Measurements from ENCODE around the gene GNA15. TPM values are rescaled to one million over a fixed set of nuclear protein-coding genes. Genes with fewer than 3 reads are reported as not detected.

The GNA15 gene
- total RNA-seq, 1 experiment from 2014 or later, result 0.22 TPM

DNA sequence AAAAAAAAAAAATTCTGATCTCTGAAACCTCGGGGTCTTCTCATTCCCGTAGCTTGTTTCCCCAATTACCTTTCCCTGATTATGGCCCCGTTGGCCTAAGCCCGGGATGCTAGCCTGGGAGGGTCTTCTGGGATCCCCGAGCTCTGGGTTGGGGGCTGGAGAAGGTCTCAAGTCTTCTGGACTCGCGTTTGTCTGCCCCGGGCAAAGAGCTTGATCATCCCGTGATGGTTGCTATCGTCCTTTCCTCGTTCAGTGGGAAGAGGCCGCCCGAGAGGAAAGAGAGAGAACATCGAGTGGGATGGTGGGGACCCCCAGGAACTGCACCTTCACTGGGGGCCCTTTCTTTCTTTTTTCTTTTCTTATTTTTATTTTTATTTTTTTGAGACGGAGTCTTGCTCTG lies 2.4 kb downstream of the GNA15 start (continued):
- TF ChIP-seq, protein P1, sequence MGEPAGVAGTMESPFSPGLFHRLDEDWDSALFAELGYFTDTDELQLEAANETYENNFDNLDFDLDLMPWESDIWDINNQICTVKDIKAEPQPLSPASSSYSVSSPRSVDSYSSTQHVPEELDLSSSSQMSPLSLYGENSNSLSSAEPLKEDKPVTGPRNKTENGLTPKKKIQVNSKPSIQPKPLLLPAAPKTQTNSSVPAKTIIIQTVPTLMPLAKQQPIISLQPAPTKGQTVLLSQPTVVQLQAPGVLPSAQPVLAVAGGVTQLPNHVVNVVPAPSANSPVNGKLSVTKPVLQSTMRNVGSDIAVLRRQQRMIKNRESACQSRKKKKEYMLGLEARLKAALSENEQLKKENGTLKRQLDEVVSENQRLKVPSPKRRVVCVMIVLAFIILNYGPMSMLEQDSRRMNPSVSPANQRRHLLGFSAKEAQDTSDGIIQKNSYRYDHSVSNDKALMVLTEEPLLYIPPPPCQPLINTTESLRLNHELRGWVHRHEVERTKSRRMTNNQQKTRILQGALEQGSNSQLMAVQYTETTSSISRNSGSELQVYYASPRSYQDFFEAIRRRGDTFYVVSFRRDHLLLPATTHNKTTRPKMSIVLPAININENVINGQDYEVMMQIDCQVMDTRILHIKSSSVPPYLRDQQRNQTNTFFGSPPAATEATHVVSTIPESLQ (CRISPR knock-in tag; IDR thresholded peaks at IDR 0.05), result no peak
- no peak for TF ChIP-seq NR1H2 (CRISPR knock-in tag; IDR thresholded peaks at IDR 0.05)
- TF ChIP-seq, protein P2, sequence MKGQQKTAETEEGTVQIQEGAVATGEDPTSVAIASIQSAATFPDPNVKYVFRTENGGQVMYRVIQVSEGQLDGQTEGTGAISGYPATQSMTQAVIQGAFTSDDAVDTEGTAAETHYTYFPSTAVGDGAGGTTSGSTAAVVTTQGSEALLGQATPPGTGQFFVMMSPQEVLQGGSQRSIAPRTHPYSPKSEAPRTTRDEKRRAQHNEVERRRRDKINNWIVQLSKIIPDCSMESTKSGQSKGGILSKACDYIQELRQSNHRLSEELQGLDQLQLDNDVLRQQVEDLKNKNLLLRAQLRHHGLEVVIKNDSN (CRISPR knock-in tag; IDR thresholded peaks at IDR 0.05), result no peak
- no peak for TF ChIP-seq ZNF121 (CRISPR knock-in tag; IDR thresholded peaks at IDR 0.05)
- no peak for TF ChIP-seq KAT7 (CRISPR knock-in tag; IDR thresholded peaks at IDR 0.05; ENCODE audit: borderline replicate concordance)
- TF ChIP-seq ZNF671 (CRISPR knock-in tag; IDR thresholded peaks at IDR 0.05), result no peak
- no peak for TF ChIP-seq ZNF416 (CRISPR knock-in tag; IDR thresholded peaks at IDR 0.05)

DNA sequence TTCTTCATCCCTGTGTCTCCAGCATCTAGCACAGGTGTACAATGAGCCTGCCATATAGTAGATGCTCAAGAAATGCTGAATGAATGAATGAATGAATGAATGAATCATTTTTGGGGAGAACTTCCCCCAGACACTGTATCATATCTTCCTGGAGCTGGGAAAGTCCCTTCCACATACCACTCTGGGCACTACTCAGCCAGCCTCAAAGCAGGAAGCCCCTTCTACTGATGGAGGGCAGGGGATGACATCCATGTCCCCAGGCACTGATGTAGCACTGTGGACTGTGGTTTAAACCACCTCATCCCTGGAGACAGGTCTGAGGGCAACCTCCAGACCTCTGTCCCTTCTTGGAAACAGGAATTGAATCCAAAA lies 4.8 kb downstream of the GNA15 start:
- ATAC-seq (no peak), DNase-seq (ENCODE audit: low spot score) (no peak)
- H3K27me3 Mint-ChIP-seq (ENCODE audit: low read depth), result no peaks in the 10 kb centered on the region; the same call in 1 of the 2 replicates
- ChIA-PET POLR2A (no interaction called here), CTCF (interaction anchor here (0.7 to 3.4 kb wide), 4 partner anchors 14 to 190 kb away, joined by 3 to 15 read pairs (median 6); no protein-coding TSS in a partner anchor)
- H3K4me1 Mint-ChIP-seq, result no peaks in the 10 kb centered on the region
- H3K9me3 Mint-ChIP-seq, result no peaks in the 10 kb centered on the region
- TF ChIP-seq TEAD1 (CRISPR knock-in tag; IDR thresholded peaks at IDR 0.05) (no peak), ZNF219 (CRISPR knock-in tag; IDR thresholded peaks at IDR 0.05; ENCODE audit: borderline replicate concordance) (no peak), NR1H2 (CRISPR knock-in tag; IDR thresholded peaks at IDR 0.05) (no peak), SMAD4 (CRISPR knock-in tag; IDR thresholded peaks at IDR 0.05) (no peak), ZNF423 (CRISPR knock-in tag; IDR thresholded peaks at IDR 0.05) (no peak), PRRX2 (CRISPR knock-in tag; IDR thresholded peaks at IDR 0.05) (no peak), ZNF416 (CRISPR knock-in tag; IDR thresholded peaks at IDR 0.05) (no peak)
- TF ChIP-seq, protein P3, sequence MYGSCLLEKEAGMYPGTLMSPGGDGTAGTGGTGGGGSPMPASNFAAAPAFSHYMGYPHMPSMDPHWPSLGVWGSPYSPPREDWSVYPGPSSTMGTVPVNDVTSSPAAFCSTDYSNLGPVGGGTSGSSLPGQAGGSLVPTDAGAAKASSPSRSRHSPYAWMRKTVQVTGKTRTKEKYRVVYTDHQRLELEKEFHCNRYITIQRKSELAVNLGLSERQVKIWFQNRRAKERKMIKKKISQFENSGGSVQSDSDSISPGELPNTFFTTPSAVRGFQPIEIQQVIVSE (CRISPR knock-in tag; IDR thresholded peaks at IDR 0.05; ENCODE audit: borderline replicate concordance), result no peak
- TF ChIP-seq, protein P4, sequence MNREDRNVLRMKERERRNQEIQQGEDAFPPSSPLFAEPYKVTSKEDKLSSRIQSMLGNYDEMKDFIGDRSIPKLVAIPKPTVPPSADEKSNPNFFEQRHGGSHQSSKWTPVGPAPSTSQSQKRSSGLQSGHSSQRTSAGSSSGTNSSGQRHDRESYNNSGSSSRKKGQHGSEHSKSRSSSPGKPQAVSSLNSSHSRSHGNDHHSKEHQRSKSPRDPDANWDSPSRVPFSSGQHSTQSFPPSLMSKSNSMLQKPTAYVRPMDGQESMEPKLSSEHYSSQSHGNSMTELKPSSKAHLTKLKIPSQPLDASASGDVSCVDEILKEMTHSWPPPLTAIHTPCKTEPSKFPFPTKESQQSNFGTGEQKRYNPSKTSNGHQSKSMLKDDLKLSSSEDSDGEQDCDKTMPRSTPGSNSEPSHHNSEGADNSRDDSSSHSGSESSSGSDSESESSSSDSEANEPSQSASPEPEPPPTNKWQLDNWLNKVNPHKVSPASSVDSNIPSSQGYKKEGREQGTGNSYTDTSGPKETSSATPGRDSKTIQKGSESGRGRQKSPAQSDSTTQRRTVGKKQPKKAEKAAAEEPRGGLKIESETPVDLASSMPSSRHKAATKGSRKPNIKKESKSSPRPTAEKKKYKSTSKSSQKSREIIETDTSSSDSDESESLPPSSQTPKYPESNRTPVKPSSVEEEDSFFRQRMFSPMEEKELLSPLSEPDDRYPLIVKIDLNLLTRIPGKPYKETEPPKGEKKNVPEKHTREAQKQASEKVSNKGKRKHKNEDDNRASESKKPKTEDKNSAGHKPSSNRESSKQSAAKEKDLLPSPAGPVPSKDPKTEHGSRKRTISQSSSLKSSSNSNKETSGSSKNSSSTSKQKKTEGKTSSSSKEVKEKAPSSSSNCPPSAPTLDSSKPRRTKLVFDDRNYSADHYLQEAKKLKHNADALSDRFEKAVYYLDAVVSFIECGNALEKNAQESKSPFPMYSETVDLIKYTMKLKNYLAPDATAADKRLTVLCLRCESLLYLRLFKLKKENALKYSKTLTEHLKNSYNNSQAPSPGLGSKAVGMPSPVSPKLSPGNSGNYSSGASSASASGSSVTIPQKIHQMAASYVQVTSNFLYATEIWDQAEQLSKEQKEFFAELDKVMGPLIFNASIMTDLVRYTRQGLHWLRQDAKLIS (CRISPR knock-in tag; IDR thresholded peaks at IDR 0.05; ENCODE audit: borderline replicate concordance), result no peak
- TF ChIP-seq, protein P5, sequence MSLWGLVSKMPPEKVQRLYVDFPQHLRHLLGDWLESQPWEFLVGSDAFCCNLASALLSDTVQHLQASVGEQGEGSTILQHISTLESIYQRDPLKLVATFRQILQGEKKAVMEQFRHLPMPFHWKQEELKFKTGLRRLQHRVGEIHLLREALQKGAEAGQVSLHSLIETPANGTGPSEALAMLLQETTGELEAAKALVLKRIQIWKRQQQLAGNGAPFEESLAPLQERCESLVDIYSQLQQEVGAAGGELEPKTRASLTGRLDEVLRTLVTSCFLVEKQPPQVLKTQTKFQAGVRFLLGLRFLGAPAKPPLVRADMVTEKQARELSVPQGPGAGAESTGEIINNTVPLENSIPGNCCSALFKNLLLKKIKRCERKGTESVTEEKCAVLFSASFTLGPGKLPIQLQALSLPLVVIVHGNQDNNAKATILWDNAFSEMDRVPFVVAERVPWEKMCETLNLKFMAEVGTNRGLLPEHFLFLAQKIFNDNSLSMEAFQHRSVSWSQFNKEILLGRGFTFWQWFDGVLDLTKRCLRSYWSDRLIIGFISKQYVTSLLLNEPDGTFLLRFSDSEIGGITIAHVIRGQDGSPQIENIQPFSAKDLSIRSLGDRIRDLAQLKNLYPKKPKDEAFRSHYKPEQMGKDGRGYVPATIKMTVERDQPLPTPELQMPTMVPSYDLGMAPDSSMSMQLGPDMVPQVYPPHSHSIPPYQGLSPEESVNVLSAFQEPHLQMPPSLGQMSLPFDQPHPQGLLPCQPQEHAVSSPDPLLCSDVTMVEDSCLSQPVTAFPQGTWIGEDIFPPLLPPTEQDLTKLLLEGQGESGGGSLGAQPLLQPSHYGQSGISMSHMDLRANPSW (CRISPR knock-in tag; conservative IDR thresholded peaks at IDR 0.05; ENCODE audit: low read depth), result no peak
- TF ChIP-seq, protein P6, sequence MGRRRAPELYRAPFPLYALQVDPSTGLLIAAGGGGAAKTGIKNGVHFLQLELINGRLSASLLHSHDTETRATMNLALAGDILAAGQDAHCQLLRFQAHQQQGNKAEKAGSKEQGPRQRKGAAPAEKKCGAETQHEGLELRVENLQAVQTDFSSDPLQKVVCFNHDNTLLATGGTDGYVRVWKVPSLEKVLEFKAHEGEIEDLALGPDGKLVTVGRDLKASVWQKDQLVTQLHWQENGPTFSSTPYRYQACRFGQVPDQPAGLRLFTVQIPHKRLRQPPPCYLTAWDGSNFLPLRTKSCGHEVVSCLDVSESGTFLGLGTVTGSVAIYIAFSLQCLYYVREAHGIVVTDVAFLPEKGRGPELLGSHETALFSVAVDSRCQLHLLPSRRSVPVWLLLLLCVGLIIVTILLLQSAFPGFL (CRISPR knock-in tag; IDR thresholded peaks at IDR 0.05; ENCODE audit: borderline replicate concordance), result no peak
- TF ChIP-seq, protein P7, sequence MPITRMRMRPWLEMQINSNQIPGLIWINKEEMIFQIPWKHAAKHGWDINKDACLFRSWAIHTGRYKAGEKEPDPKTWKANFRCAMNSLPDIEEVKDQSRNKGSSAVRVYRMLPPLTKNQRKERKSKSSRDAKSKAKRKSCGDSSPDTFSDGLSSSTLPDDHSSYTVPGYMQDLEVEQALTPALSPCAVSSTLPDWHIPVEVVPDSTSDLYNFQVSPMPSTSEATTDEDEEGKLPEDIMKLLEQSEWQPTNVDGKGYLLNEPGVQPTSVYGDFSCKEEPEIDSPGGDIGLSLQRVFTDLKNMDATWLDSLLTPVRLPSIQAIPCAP (CRISPR knock-in tag; IDR thresholded peaks at IDR 0.05), result no peak
- TF ChIP-seq, protein P8, sequence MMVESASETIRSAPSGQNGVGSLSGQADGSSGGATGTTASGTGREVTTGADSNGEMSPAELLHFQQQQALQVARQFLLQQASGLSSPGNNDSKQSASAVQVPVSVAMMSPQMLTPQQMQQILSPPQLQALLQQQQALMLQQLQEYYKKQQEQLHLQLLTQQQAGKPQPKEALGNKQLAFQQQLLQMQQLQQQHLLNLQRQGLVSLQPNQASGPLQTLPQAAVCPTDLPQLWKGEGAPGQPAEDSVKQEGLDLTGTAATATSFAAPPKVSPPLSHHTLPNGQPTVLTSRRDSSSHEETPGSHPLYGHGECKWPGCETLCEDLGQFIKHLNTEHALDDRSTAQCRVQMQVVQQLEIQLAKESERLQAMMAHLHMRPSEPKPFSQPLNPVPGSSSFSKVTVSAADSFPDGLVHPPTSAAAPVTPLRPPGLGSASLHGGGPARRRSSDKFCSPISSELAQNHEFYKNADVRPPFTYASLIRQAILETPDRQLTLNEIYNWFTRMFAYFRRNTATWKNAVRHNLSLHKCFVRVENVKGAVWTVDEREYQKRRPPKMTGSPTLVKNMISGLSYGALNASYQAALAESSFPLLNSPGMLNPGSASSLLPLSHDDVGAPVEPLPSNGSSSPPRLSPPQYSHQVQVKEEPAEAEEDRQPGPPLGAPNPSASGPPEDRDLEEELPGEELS (CRISPR knock-in tag; IDR thresholded peaks at IDR 0.05), result no peak
- TF ChIP-seq, protein P9, sequence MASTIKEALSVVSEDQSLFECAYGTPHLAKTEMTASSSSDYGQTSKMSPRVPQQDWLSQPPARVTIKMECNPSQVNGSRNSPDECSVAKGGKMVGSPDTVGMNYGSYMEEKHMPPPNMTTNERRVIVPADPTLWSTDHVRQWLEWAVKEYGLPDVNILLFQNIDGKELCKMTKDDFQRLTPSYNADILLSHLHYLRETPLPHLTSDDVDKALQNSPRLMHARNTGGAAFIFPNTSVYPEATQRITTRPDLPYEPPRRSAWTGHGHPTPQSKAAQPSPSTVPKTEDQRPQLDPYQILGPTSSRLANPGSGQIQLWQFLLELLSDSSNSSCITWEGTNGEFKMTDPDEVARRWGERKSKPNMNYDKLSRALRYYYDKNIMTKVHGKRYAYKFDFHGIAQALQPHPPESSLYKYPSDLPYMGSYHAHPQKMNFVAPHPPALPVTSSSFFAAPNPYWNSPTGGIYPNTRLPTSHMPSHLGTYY (CRISPR knock-in tag; IDR thresholded peaks at IDR 0.05), result no peak
- H3K4me3 Mint-ChIP-seq, result no peak overlapping the region
- H3K36me3 Mint-ChIP-seq, result no peaks in the 10 kb centered on the region
- H3K27ac Mint-ChIP-seq, result no peak overlapping the region

All from WTC11 (cell line).